ENCODE data around the gene KIRREL1. TPM values are rescaled to one million over a fixed set of nuclear protein-coding genes. Genes with fewer than 3 reads are reported as not detected.

The KIRREL1 gene
- total RNA-seq, 1 donor = 174 TPM

GRCh38 chr1:158118713-158119402, 125.4 kb downstream of the KIRREL1 start:
- Histone ChIP-seq H3K79me2 (ENCODE audit: insufficient read depth, low read length) (no peaks in the 10 kb centered on the region), H3K4me3 (ENCODE audit: insufficient read depth, low read length) (no peak overlapping the region), H3K4me1 (ENCODE audit: insufficient read depth, low read length) (no peaks in the 10 kb centered on the region), H3K9me3 (ENCODE audit: low read depth, low read length) (no peaks in the 10 kb centered on the region), H3K27ac (ENCODE audit: low read depth, low read length) (no peak overlapping the region), H3K4me2 (ENCODE audit: insufficient read depth, low read length) (no peak overlapping the region), H3K36me3 (ENCODE audit: insufficient read depth, low read length) (no peaks in the 10 kb centered on the region), H3K27me3 (ENCODE audit: insufficient read depth, low read length) (peaks cover 30% of the 10 kb centered on the region), H2AFZ (ENCODE audit: low read length) (no peak overlapping the region), H4K20me1 (ENCODE audit: insufficient read depth, low read length) (no peaks in the 10 kb centered on the region)
- no peak for TF ChIP-seq CTCF (IDR thresholded peaks at IDR 0.05; ENCODE audit: extremely low read depth, low read depth, low read length)
- peak; percentile 62 for DNase-seq (ENCODE audit: insufficient read length, low spot score, missing footprints)

- no peak for DNase-seq (ENCODE audit: insufficient read length, low spot score, missing footprints)
- Histone ChIP-seq H3K27ac (ENCODE audit: low read depth, low read length) (no peak overlapping the region), H2AFZ (ENCODE audit: low read length) (no peak overlapping the region), H3K27me3 (ENCODE audit: insufficient read depth, low read length) (peaks cover 27% of the 10 kb centered on the region), H4K20me1 (ENCODE audit: insufficient read depth, low read length) (no peaks in the 10 kb centered on the region), H3K79me2 (ENCODE audit: insufficient read depth, low read length) (no peaks in the 10 kb centered on the region), H3K36me3 (ENCODE audit: insufficient read depth, low read length) (no peaks in the 10 kb centered on the region), H3K4me2 (ENCODE audit: insufficient read depth, low read length) (no peak overlapping the region), H3K4me1 (ENCODE audit: insufficient read depth, low read length) (no peaks in the 10 kb centered on the region), H3K9me3 (ENCODE audit: low read depth, low read length) (no peaks in the 10 kb centered on the region), H3K4me3 (ENCODE audit: insufficient read depth, low read length) (no peak overlapping the region)
- no peak for TF ChIP-seq CTCF (IDR thresholded peaks at IDR 0.05; ENCODE audit: extremely low read depth, low read depth, low read length)
Observed at GRCh38 chr1:158119976-158120653, 126.7 kb downstream of the KIRREL1 start.

GRCh38 chr1:158121604-158122254, 128.3 kb downstream of the KIRREL1 start:
- H3K4me3 ChIP-seq (ENCODE audit: insufficient read depth, low read length) = no peak overlapping the region
- H2AFZ ChIP-seq (ENCODE audit: low read length) = no peak overlapping the region

More at GRCh38 chr1:158121604-158122254, 128.3 kb downstream of the KIRREL1 start:
- no peaks in the 10 kb centered on the region for H4K20me1 ChIP-seq (ENCODE audit: insufficient read depth, low read length)
- TF ChIP-seq CTCF (IDR thresholded peaks at IDR 0.05; ENCODE audit: extremely low read depth, low read depth, low read length) = peak; percentile 62
- H3K79me2 ChIP-seq (ENCODE audit: insufficient read depth, low read length) = no peaks in the 10 kb centered on the region
- no peak overlapping the region for H3K27ac ChIP-seq (ENCODE audit: low read depth, low read length)
- no peak overlapping the region for H3K4me2 ChIP-seq (ENCODE audit: insufficient read depth, low read length)
- no peaks in the 10 kb centered on the region for H3K9me3 ChIP-seq (ENCODE audit: low read depth, low read length)
- DNase-seq (ENCODE audit: insufficient read length, low spot score, missing footprints) = no peak
- H3K4me1 ChIP-seq (ENCODE audit: insufficient read depth, low read length) = no peaks in the 10 kb centered on the region
- peaks cover 27% of the 10 kb centered on the region for H3K27me3 ChIP-seq (ENCODE audit: insufficient read depth, low read length)
- no peaks in the 10 kb centered on the region for H3K36me3 ChIP-seq (ENCODE audit: insufficient read depth, low read length)
